Thoracic aorta (tissue), 2 donors: Measurements from ENCODE around the gene ALG9. TPM values are rescaled to one million over a fixed set of nuclear protein-coding genes. Genes with fewer than 3 reads are reported as not detected.

ENCODE experiments used
- ATAC-seq: fragments of 150-250 bp; one replicate; pipeline ENCODE4 v1.8.0; 2017; ENCODE audit warnings: low read depth; ENCODE audit not compliant: insufficient number of reproducible peaks, low FRiP score
- DNase-seq: peaks from one replicate; pipeline ENCODE4 v3.0.0-alpha.2; 2020; ENCODE audit warnings: low spot score
- H3K27ac ChIP-seq, 2 donors: fragments of 200-600 bp; sonication (generic); 1 replicate in 1 of 2; 2 replicates in 1 of 2; pipeline ENCODE4 v1.5.1; 2016; ENCODE audit warnings: mild to moderate bottlenecking in 2 of 2, moderate library complexity in 2 of 2
- H3K27me3 ChIP-seq: fragments of 200-600 bp; sonication (generic); replicated peaks from 2 replicates; pipeline ENCODE4 v1.6.0; 2016; ENCODE audit warnings: mild to moderate bottlenecking; ENCODE audit not compliant: insufficient read depth
- H3K36me3 ChIP-seq: fragments of 200-600 bp; sonication (generic); one replicate; pipeline ENCODE4 v1.5.1; 2016
- H3K4me1 ChIP-seq, 2 donors: fragments of 200-600 bp; sonication (generic); 1 replicate in 1 of 2; 2 replicates in 1 of 2; pipeline versions ENCODE4 v1.5.1 to v1.6.0; 2016; ENCODE audit warnings: low read depth in 2 of 2, mild to moderate bottlenecking in 1 of 2; ENCODE audit not compliant: control insufficient read depth in 1 of 2
- H3K4me3 ChIP-seq: fragments of 200-600 bp; sonication (generic); 2 replicates; pipeline ENCODE4 v1.5.1; 2016; ENCODE audit warnings: mild to moderate bottlenecking
- H3K9me3 ChIP-seq: fragments of 200-600 bp; sonication (generic); 2 replicates; pipeline ENCODE4 v1.5.1; 2016
- CTCF ChIP-seq: fragments of 200-600 bp; sonication (generic); IDR thresholded peaks from one replicate; pipeline ENCODE4 v1.5.1; 2019; ENCODE audit warnings: antibody characterized with exemption
- total RNA-seq, 2 donors: library from RNA; depleted of rRNA; stranded (reverse); fragments of >200 nt; gene quantifications; one replicate each; pipeline versions ENCODE4 v1.1.0 to v1.2.3, GENCODE V29; 2016

ALG9 gene
- total RNA-seq, 2 donors from 2014 or later = 21.2 to 33.4 TPM

- Histone ChIP-seq H3K4me1 (peaks cover 32 to 51% of the 10 kb centered on the region in 2 donors), H3K4me3 (no peak overlapping the region), H3K9me3 (no peaks in the 10 kb centered on the region), H3K27ac (no peak overlapping the region), H3K36me3 (peaks cover 11% of the 10 kb centered on the region), H3K27me3 (no peaks in the 10 kb centered on the region)
- no peak for TF ChIP-seq CTCF
- DNase-seq = no peak
- ATAC-seq = no peak
Measured at GRCh38 chr11:111739299-111739698, 132.1 kb downstream of the ALG9 start.

- Histone ChIP-seq H3K36me3 (peaks cover 11% of the 10 kb centered on the region), H3K4me3 (no peak overlapping the region), H3K27me3 (no peaks in the 10 kb centered on the region), H3K9me3 (no peaks in the 10 kb centered on the region), H3K4me1 (peaks cover 46 to 66% of the 10 kb centered on the region in 2 donors), H3K27ac (peak overlapping the region; percentile 85 to 95)
- no peak for ATAC-seq
- no peak for TF ChIP-seq CTCF
- DNase-seq = no peak
Measured at GRCh38 chr11:111737444-111738210, 133.8 kb downstream of the ALG9 start.

GRCh38 chr11:111736621-111737443 is 134.5 kb downstream of the ALG9 start:
- no peaks in the 10 kb centered on the region for H3K27me3 ChIP-seq
- peaks cover 11% of the 10 kb centered on the region for H3K36me3 ChIP-seq
- no peak overlapping the region for H3K4me3 ChIP-seq
- no peak for TF ChIP-seq CTCF
- no peaks in the 10 kb centered on the region for H3K9me3 ChIP-seq
- peaks cover 54 to 74% of the 10 kb centered on the region in 2 donors for H3K4me1 ChIP-seq
- DNase-seq (no peak), ATAC-seq (no peak)
- H3K27ac ChIP-seq = peak overlapping the region; percentile 85 to 95

Other genes with a start within 250 kb of the ALG9 start
- 10 to 100 TPM; 22.5 to 34.5 TPM for gene PPP2R1B, start 105.2 kb downstream of the ALG9 start, total RNA-seq
- 1 to 10 TPM in 1 of 2 donors, under 1 TPM in 1; 0.71 to 1.8 TPM for gene FDXACB1, start 7.6 kb upstream of the ALG9 start, total RNA-seq
- 1 to 10 TPM; 1.9 to 9.7 TPM for gene CFAP68, start 8.0 kb upstream of the ALG9 start, total RNA-seq
- 100 to 1,000 TPM; 325 to 387 TPM for gene CRYAB, start 40.2 kb upstream of the ALG9 start, total RNA-seq
- gene HSPB2, start 41.2 kb upstream of the ALG9 start, total RNA-seq = 1 to 10 TPM; 2.2 to 3.1 TPM
- 1 to 10 TPM in 1 of 2 donors, under 1 TPM in 1; 0.99 to 4.7 TPM for gene C11orf52, start 47.3 kb upstream of the ALG9 start, total RNA-seq
- 10 to 100 TPM; 92.7 to 94.2 TPM for gene DIXDC1, start 65.8 kb upstream of the ALG9 start, total RNA-seq
- 10 to 100 TPM; 15.6 to 15.9 TPM for gene DLAT, start 153.8 kb upstream of the ALG9 start, total RNA-seq
- 1 to 10 TPM in 1 of 2 donors, not detected in 1; 2.2 TPM for gene PIH1D2, start 202.4 kb upstream of the ALG9 start, total RNA-seq
- 10 to 100 TPM; 10.2 to 21.0 TPM for gene NKAPD1, start 202.7 kb upstream of the ALG9 start, total RNA-seq
- 10 to 100 TPM; 16.0 to 23.8 TPM for gene TIMM8B, start 215.2 kb upstream of the ALG9 start, total RNA-seq
- gene SDHD, start 215.3 kb upstream of the ALG9 start, total RNA-seq = 10 to 100 TPM; 41.8 to 96.4 TPM